H1 (cell line): ENCODE results near the gene LHFPL3. TPM values are rescaled to one million over a fixed set of nuclear protein-coding genes. Genes with fewer than 3 reads are reported as not detected.

Experiments
- CHD7 ChIP-seq: fragments of 300-600 bp; sonication (generic); IDR thresholded peaks from 2 replicates; pipeline ENCODE4 v1.7.1; 2012; ENCODE audit warnings: low read length, moderate library complexity, mild to moderate bottlenecking, inconsistent platforms; ENCODE audit not compliant: insufficient replicate concordance
- JUN ChIP-seq: IDR thresholded peaks from 2 replicates; pipeline ENCODE4 v1.6.1; 2011; ENCODE audit warnings: low read depth, mild to moderate bottlenecking, improper control_type of control experiment, low read length
- SRF ChIP-seq: IDR thresholded peaks from 2 replicates; pipeline ENCODE4 v1.6.1; 2011; ENCODE audit warnings: mild to moderate bottlenecking, low read depth, low read length, moderate library complexity
- polyA plus RNA-seq, 7 experiments: library from polyadenylated mRNA; depleted of rRNA in 3 of 7; stranded (reverse) in 5 of 7; unstranded in 2 of 7; fragments of >200 nt in 5 of 7; fragments of 200-250 nt in 2 of 7; gene quantifications; 1 replicate in 5 of 7; 2 replicates in 1 of 7; 4 replicates in 1 of 7; pipeline versions ENCODE4 v1.2.1 to v1.2.3, GENCODE V29; 2011 to 2013; ENCODE audit warnings: missing spikeins in 2 of 7, mixed read lengths in 2 of 7
- total RNA-seq: library from RNA; stranded (reverse); fragmentation: NEBNext Ultra II Directional; extraction: Animal tissue kit (Norgen Biotek cat#: 25700); gene quantifications from 2 replicates; pipeline ENCODE4 v1.2.1, GENCODE V29; 2021

Gene LHFPL3
- total and polyA plus RNA-seq, 2 of the 8 experiments (the other 6 are each of a cell fraction or from before 2014, with no cell fraction given) = 0.24 to 0.50 TPM

- TF ChIP-seq CHD7 (no peak), JUN (no peak), SRF (no peak)
Measured at GRCh38 chr7:104652865-104653264, 324.5 kb downstream of the LHFPL3 start (continued).
